Activated B cell treated with CpG ODN at 0.5 μM for 24 hours (primary cell): ENCODE data around the gene RALGAPA2. TPM values are rescaled to one million over a fixed set of nuclear protein-coding genes. Genes with fewer than 3 reads are reported as not detected.
A peak's percentile ranks its signal among the peaks of the same experiment; 100 is the strongest.

Source experiments
- ATAC-seq: fragments of 200-7000 bp; cut with Tn5 transposase; one replicate; pipeline ENCODE4 v1.10.0; 2021; ENCODE audit warnings: low read depth, mild to moderate bottlenecking, moderate library complexity
- CTCF ChIA-PET: fragments of 350-600 bp; sonication (Branson Sonifier 250); formaldehyde crosslinking; loops from one replicate; lab custom pipeline; 2021; ENCODE audit warnings: antibody characterized with exemption; lab: Charles Lee
- POLR2A ChIA-PET: fragments of 350-600 bp; sonication (Branson Sonifier 250); formaldehyde crosslinking; loops from one replicate; lab custom pipeline; 2021; ENCODE audit warnings: antibody characterized with exemption; lab: Charles Lee
- DNase-seq: peaks from one replicate; pipeline ENCODE4 v3.0.0; 2022
- H3K27ac Mint-ChIP-seq: one replicate; pipeline ENCODE4 v1.8.0; 2020; ENCODE audit warnings: mixed read lengths
- H3K27me3 Mint-ChIP-seq: one replicate; pipeline ENCODE4 v1.8.0; 2021; ENCODE audit warnings: mixed read lengths
- H3K36me3 Mint-ChIP-seq: one replicate; pipeline ENCODE4 v1.8.0; 2021; ENCODE audit warnings: low read depth, mixed read lengths
- H3K4me1 Mint-ChIP-seq: one replicate; pipeline ENCODE4 v1.8.0; 2021; ENCODE audit warnings: mixed read lengths
- H3K4me3 Mint-ChIP-seq: one replicate; pipeline ENCODE4 v1.8.0; 2020; ENCODE audit warnings: mild to moderate bottlenecking, mixed read lengths
- H3K9me3 Mint-ChIP-seq: one replicate; pipeline ENCODE4 v1.8.0; 2020; ENCODE audit warnings: mixed read lengths
- CTCF ChIP-seq: fragments of 200-600 bp; IDR thresholded peaks from one replicate; pipeline ENCODE4 v1.8.0; 2022; ENCODE audit warnings: antibody characterized with exemption, mild to moderate bottlenecking
- intact Hi-C: fragments of 100-400 bp; cut with micrococcal nuclease; formaldehyde crosslinking; loops from one replicate; pipeline ENCODE4 v1.15.1; 2024
- total RNA-seq: library from RNA; stranded (reverse); gene quantifications from 2 replicates; pipeline ENCODE4 v1.2.3, GENCODE V29; 2022

The RALGAPA2 gene
- total RNA-seq, 1 donor from 2014 or later = 19.2 TPM

- peaks cover 59% of the 10 kb centered on the region for H3K36me3 Mint-ChIP-seq
- intact Hi-C loops = no loop called here
- TF ChIP-seq CTCF = no peak
- H3K4me1 Mint-ChIP-seq = peaks cover 23% of the 10 kb centered on the region
- ChIA-PET CTCF (no interaction called here), POLR2A (no interaction called here)
- no peak overlapping the region for H3K4me3 Mint-ChIP-seq
- H3K9me3 Mint-ChIP-seq = no peaks in the 10 kb centered on the region
- ATAC-seq (no peak), DNase-seq (no peak)
- H3K27ac Mint-ChIP-seq = no peak overlapping the region
- H3K27me3 Mint-ChIP-seq = no peaks in the 10 kb centered on the region
These were observed 218.7 kb downstream of the RALGAPA2 start for GRCh38 chr20:20493701-20494100.

- Mint-ChIP-seq H3K4me1 (peaks cover 23% of the 10 kb centered on the region), H3K4me3 (no peak overlapping the region), H3K9me3 (no peaks in the 10 kb centered on the region), H3K27me3 (no peaks in the 10 kb centered on the region), H3K36me3 (peaks cover 49% of the 10 kb centered on the region), H3K27ac (no peak overlapping the region)
- TF ChIP-seq CTCF = no peak
- ATAC-seq = no peak
- POLR2A ChIA-PET = no interaction called here
- no peak for DNase-seq
- intact Hi-C loops = no loop called here
- CTCF ChIA-PET = interaction anchor here (1.5 kb wide), 1 partner anchor 40 kb away, joined by 3 read pairs; no protein-coding TSS in a partner anchor
These were observed 219.7 kb downstream of the RALGAPA2 start for GRCh38 chr20:20492521-20493332.

- no peak overlapping the region for H3K27ac Mint-ChIP-seq
- CTCF ChIA-PET = interaction anchor here (1.5 kb wide), 1 partner anchor 39 kb away, joined by 3 read pairs; no protein-coding TSS in a partner anchor
These were observed 220.6 kb downstream of the RALGAPA2 start for GRCh38 chr20:20491784-20492264.

GRCh38 chr20:20491110-20491783 is 221.2 kb downstream of the RALGAPA2 start:
- Mint-ChIP-seq H3K4me3 (no peak overlapping the region), H3K4me1 (peaks cover 23% of the 10 kb centered on the region), H3K27ac (peak overlapping the region; percentile 50), H3K27me3 (no peaks in the 10 kb centered on the region), H3K9me3 (no peaks in the 10 kb centered on the region), H3K36me3 (peaks cover 45% of the 10 kb centered on the region)
- ChIA-PET CTCF (interaction anchor here (1.5 kb wide), 1 partner anchor 39 kb away, joined by 3 read pairs; no protein-coding TSS in a partner anchor), POLR2A (no interaction called here)
- TF ChIP-seq CTCF = no peak
- intact Hi-C loops = no loop called here
- DNase-seq (no peak), ATAC-seq (no peak)

More at GRCh38 chr20:20491784-20492264, 220.6 kb downstream of the RALGAPA2 start:
- POLR2A ChIA-PET = no interaction called here
- ATAC-seq = no peak
- Mint-ChIP-seq H3K9me3 (no peaks in the 10 kb centered on the region), H3K27me3 (no peaks in the 10 kb centered on the region), H3K4me3 (no peak overlapping the region), H3K36me3 (peaks cover 41% of the 10 kb centered on the region), H3K4me1 (peaks cover 23% of the 10 kb centered on the region)
- no peak for DNase-seq
- TF ChIP-seq CTCF = no peak
- intact Hi-C loops = no loop called here

GRCh38 chr20:20490673-20491072 is 221.8 kb downstream of the RALGAPA2 start:
- DNase-seq (no peak), ATAC-seq (no peak)
- H3K27me3 Mint-ChIP-seq = no peaks in the 10 kb centered on the region
- CTCF ChIA-PET = interaction anchor here (1.9 kb wide), 1 partner anchor 12 kb away, joined by 7 read pairs; no protein-coding TSS in a partner anchor
- peaks cover 43% of the 10 kb centered on the region for H3K36me3 Mint-ChIP-seq
- no peaks in the 10 kb centered on the region for H3K9me3 Mint-ChIP-seq
- POLR2A ChIA-PET = no interaction called here
- intact Hi-C loops = no loop called here
- no peak for TF ChIP-seq CTCF
- peak overlapping the region; percentile 50 for H3K27ac Mint-ChIP-seq
- no peak overlapping the region for H3K4me3 Mint-ChIP-seq
- peaks cover 23% of the 10 kb centered on the region for H3K4me1 Mint-ChIP-seq
